HG03095 (cell line): Measurements from ENCODE around the gene C17orf75.

ENCODE experiments used
- ATAC-seq: cut with Tn5 transposase; IDR thresholded peaks from one replicate; pipeline ENCODE4 v1.9.1; 2021; ENCODE audit warnings: moderate library complexity; ENCODE audit not compliant: unreplicated experiment

C17orf75 gene

GRCh38 chr17:32305049-32305448, 36.9 kb downstream of the C17orf75 start:
- ATAC-seq = no peak

- no peak for ATAC-seq
These were observed 38.1 kb downstream of the C17orf75 start for GRCh38 chr17:32303781-32304288.

GRCh38 chr17:32302860-32303649, 38.9 kb downstream of the C17orf75 start:
- no peak for ATAC-seq

- no peak for ATAC-seq
These were observed 39.9 kb downstream of the C17orf75 start for GRCh38 chr17:32302037-32302436.

- no peak for ATAC-seq
These were observed 42.3 kb downstream of the C17orf75 start for GRCh38 chr17:32299580-32300164.

GRCh38 chr17:32298721-32299579, 43.0 kb downstream of the C17orf75 start:
- no peak for ATAC-seq

- ATAC-seq = no peak
These were observed 43.7 kb downstream of the C17orf75 start for GRCh38 chr17:32298298-32298697.

- ATAC-seq = no peak
These were observed 44.1 kb downstream of the C17orf75 start for GRCh38 chr17:32297860-32298259.

- no peak for ATAC-seq
These were observed 44.5 kb downstream of the C17orf75 start for GRCh38 chr17:32297424-32297823.

- no peak for ATAC-seq
These were observed 49.9 kb downstream of the C17orf75 start for GRCh38 chr17:32292094-32292493.

- ATAC-seq = no peak
These were observed 52.4 kb downstream of the C17orf75 start for GRCh38 chr17:32289471-32290070.

GRCh38 chr17:32288615-32289014, 53.4 kb downstream of the C17orf75 start:
- ATAC-seq = no peak

GRCh38 chr17:32287804-32288511, 54.0 kb downstream of the C17orf75 start:
- no peak for ATAC-seq

GRCh38 chr17:32286518-32286900, 55.5 kb downstream of the C17orf75 start:
- no peak for ATAC-seq

- ATAC-seq = no peak
These were observed 56.0 kb downstream of the C17orf75 start for GRCh38 chr17:32285746-32286517.

GRCh38 chr17:32285306-32285705, 56.7 kb downstream of the C17orf75 start:
- no peak for ATAC-seq

GRCh38 chr17:32283745-32284201, 58.2 kb downstream of the C17orf75 start:
- no peak for ATAC-seq

GRCh38 chr17:32281011-32281451, 60.9 kb downstream of the C17orf75 start:
- no peak for ATAC-seq

- ATAC-seq = no peak
These were observed 61.9 kb downstream of the C17orf75 start for GRCh38 chr17:32279891-32280716.
